Fibroblast of upper back skin (primary cell): Measurements from ENCODE around the gene ANK3.

Source experiments
- DNase-seq: peaks from one replicate; pipeline ENCODE4 v3.0.0-alpha.2; 2013

The ANK3 gene

GRCh38 chr10:60413306-60414012 is 23.8 kb upstream of the ANK3 start:
- peak; percentile 12 for DNase-seq

GRCh38 chr10:60410970-60411369 is 21.3 kb upstream of the ANK3 start:
- DNase-seq: no peak

- no peak for DNase-seq
Measured at GRCh38 chr10:60409202-60409601, 19.5 kb upstream of the ANK3 start.

GRCh38 chr10:60406182-60406581 is 16.5 kb upstream of the ANK3 start:
- DNase-seq: no peak

- DNase-seq: no peak
Measured at GRCh38 chr10:60405172-60405571, 15.5 kb upstream of the ANK3 start.

- no peak for DNase-seq
Measured at GRCh38 chr10:60403168-60403873, 13.6 kb upstream of the ANK3 start.

GRCh38 chr10:60400366-60400765 is 10.7 kb upstream of the ANK3 start:
- no peak for DNase-seq

GRCh38 chr10:60399328-60399727 is 9.7 kb upstream of the ANK3 start:
- DNase-seq: no peak

GRCh38 chr10:60397792-60398191 is 8.1 kb upstream of the ANK3 start:
- no peak for DNase-seq

GRCh38 chr10:60396766-60397165 is 7.1 kb upstream of the ANK3 start:
- no peak for DNase-seq

- DNase-seq: no peak
Measured at GRCh38 chr10:60395711-60396110, 6.0 kb upstream of the ANK3 start.

- DNase-seq: no peak
Measured at GRCh38 chr10:60394446-60394845, 4.8 kb upstream of the ANK3 start.

- peak; percentile 26 for DNase-seq
Measured at GRCh38 chr10:60390224-60390626, 550 bp upstream of the ANK3 start.

- DNase-seq: no peak
Measured at GRCh38 chr10:60388709-60389301, 870 bp downstream of the ANK3 start.

- DNase-seq: no peak
Measured at GRCh38 chr10:60388116-60388625, 1.5 kb downstream of the ANK3 start.

GRCh38 chr10:60387531-60387930 is 2.1 kb downstream of the ANK3 start:
- no peak for DNase-seq

GRCh38 chr10:60385399-60385738 is 4.3 kb downstream of the ANK3 start:
- no peak for DNase-seq

GRCh38 chr10:60384708-60385398 is 4.8 kb downstream of the ANK3 start:
- peak; percentile 100 for DNase-seq

GRCh38 chr10:60384011-60384410 is 5.7 kb downstream of the ANK3 start:
- DNase-seq: peak; percentile 43

GRCh38 chr10:60382946-60383681 is 6.6 kb downstream of the ANK3 start:
- no peak for DNase-seq

- no peak for DNase-seq
Measured at GRCh38 chr10:60380781-60381180, 8.9 kb downstream of the ANK3 start.

- peak; percentile 37 for DNase-seq
Measured at GRCh38 chr10:60377955-60378354, 11.7 kb downstream of the ANK3 start.

- no peak for DNase-seq
Measured at GRCh38 chr10:60377042-60377352, 12.7 kb downstream of the ANK3 start.
